HEK293 (cell line): Measurements from ENCODE around the gene SNTA1.
"Not testable (repeated sequence)": the region's sequence is repeated elsewhere in the genome, so short reads cannot be mapped to it uniquely, and the experiment has no call there.

ENCODE experiments used
- CTCF ChIA-PET: fragments of 350-600 bp; formaldehyde crosslinking; extraction: SDS; loops from one replicate; lab custom pipeline; 2021; ENCODE audit warnings: antibody characterized with exemption; lab: Yijun Ruan, JAX
- POLR2A ChIA-PET: fragments of 300-600 bp; formaldehyde crosslinking; extraction: SDS; loops from one replicate; lab custom pipeline; 2020; ENCODE audit warnings: antibody characterized with exemption, inconsistent platforms; lab: Yijun Ruan, JAX
- H3K27ac ChIP-seq: fragments of 200-500 bp; sonication (Bioruptor generic); 2 replicates; pipeline ENCODE4 v1.5.1; 2014; ENCODE audit warnings: low read depth, low read length, control low read depth, inconsistent platforms; ENCODE audit errors: extremely low read depth
- H3K36me3 ChIP-seq, 2 experiments: fragments of 200-500 bp in 1 of 2; sonication (Bioruptor generic) in 1 of 2; 1 replicate in 1 of 2; 2 replicates in 1 of 2; pipeline ENCODE4 v1.5.1; 2014 to 2017; ENCODE audit warnings: inconsistent platforms in 2 of 2, low read length in 2 of 2; ENCODE audit not compliant: control insufficient read depth in 2 of 2, insufficient read depth in 1 of 2
- H3K4me1 ChIP-seq: fragments of 200-500 bp; sonication (Bioruptor generic); 2 replicates; pipeline ENCODE4 v1.5.1; 2014; ENCODE audit warnings: mild to moderate bottlenecking, low read length, inconsistent platforms; ENCODE audit not compliant: control insufficient read depth, insufficient read depth
- H3K4me3 ChIP-seq: 2 replicates; pipeline ENCODE4 v1.5.1; 2011; ENCODE audit warnings: low read depth, mild to moderate bottlenecking, control low read depth, low read length, moderate library complexity
- H3K9me3 ChIP-seq: fragments of 200-500 bp; sonication (Bioruptor generic); 2 replicates; pipeline ENCODE4 v1.5.1; 2014; ENCODE audit warnings: low read depth, low read length, inconsistent platforms; ENCODE audit not compliant: control insufficient read depth, insufficient read depth
- KLF1 ChIP-seq: fragments of 450-650 bp; formaldehyde crosslinking; IDR thresholded peaks from 2 replicates; pipeline ENCODE4 v1.5.1; 2016; ENCODE audit warnings: missing biosample characterization, missing genetic modification characterization
- PRDM1 ChIP-seq: fragments of 450-650 bp; formaldehyde crosslinking; IDR thresholded peaks from 2 replicates; pipeline ENCODE4; 2016; ENCODE audit warnings: missing biosample characterization, missing genetic modification characterization
- YY2 ChIP-seq: fragments of 450-650 bp; formaldehyde crosslinking; IDR thresholded peaks from 2 replicates; pipeline ENCODE4 v1.5.1; 2016; ENCODE audit warnings: missing biosample characterization, missing genetic modification characterization
- ZEB2 ChIP-seq: fragments of 450-650 bp; formaldehyde crosslinking; IDR thresholded peaks from 2 replicates; pipeline ENCODE4 v1.5.1; 2016; ENCODE audit warnings: missing biosample characterization, missing genetic modification characterization
- ZIC2 ChIP-seq: fragments of 450-650 bp; formaldehyde crosslinking; IDR thresholded peaks from 2 replicates; pipeline ENCODE4 v1.5.1; 2016; ENCODE audit warnings: missing biosample characterization, missing genetic modification characterization
- ZNF623 ChIP-seq: fragments of 450-650 bp; formaldehyde crosslinking; IDR thresholded peaks from 2 replicates; pipeline ENCODE4 v1.5.1; 2016; ENCODE audit warnings: missing biosample characterization, missing genetic modification characterization
- ZNF677 ChIP-seq: fragments of 450-650 bp; IDR thresholded peaks from 2 replicates; pipeline ENCODE4 v1.5.0; 2018; ENCODE audit warnings: missing biosample characterization, mild to moderate bottlenecking, missing genetic modification characterization, moderate library complexity
- TF ChIP-seq, protein P1 (sequence below): fragments of 450-650 bp; formaldehyde crosslinking; IDR thresholded peaks from 2 replicates; pipeline ENCODE4 v1.5.1; 2016; ENCODE audit warnings: missing biosample characterization, missing genetic modification characterization, borderline replicate concordance
- TF ChIP-seq, protein P2 (sequence below): fragments of 450-650 bp; formaldehyde crosslinking; IDR thresholded peaks from 2 replicates; pipeline ENCODE4 v1.5.1; 2016; ENCODE audit warnings: missing biosample characterization, missing genetic modification characterization
- TF ChIP-seq, protein P3 (sequence below): fragments of 450-650 bp; formaldehyde crosslinking; IDR thresholded peaks from 2 replicates; pipeline ENCODE4 v1.5.1; 2016; ENCODE audit warnings: missing biosample characterization, missing genetic modification characterization
- TF ChIP-seq, protein P4 (sequence below): fragments of 450-650 bp; formaldehyde crosslinking; IDR thresholded peaks from 2 replicates; pipeline ENCODE4 v1.5.1; 2016; ENCODE audit warnings: missing biosample characterization, missing genetic modification characterization

SNTA1 gene

DNA sequence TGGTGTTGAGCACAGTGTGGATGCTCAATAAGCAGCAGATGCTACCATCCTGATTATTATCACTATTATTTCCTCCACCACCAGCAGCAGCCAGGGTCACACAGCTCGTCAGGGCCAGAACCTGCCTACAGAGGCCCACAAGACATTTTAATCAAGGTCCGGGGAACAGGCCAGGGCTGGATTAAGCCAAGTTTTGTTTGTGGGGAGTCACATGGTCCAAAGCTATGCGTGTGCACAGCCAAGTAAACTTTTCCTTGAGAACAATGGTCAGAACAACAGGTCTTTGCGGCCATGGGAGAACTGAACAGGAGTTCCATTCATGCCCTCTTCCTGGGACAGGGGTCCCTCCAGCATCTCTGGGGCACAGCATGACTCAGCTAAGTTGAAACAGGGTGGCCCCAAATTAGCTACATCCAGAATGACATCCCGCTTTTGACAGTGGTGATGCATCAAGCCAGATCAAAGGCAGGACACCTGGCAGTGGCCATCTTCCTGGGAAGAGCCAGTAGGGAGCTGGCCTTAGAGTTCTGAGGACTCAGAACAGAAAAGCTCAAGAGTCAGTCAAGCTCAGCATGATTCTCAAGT is 11.7 kb downstream of the SNTA1 start (continued):
- TF ChIP-seq, protein P1, sequence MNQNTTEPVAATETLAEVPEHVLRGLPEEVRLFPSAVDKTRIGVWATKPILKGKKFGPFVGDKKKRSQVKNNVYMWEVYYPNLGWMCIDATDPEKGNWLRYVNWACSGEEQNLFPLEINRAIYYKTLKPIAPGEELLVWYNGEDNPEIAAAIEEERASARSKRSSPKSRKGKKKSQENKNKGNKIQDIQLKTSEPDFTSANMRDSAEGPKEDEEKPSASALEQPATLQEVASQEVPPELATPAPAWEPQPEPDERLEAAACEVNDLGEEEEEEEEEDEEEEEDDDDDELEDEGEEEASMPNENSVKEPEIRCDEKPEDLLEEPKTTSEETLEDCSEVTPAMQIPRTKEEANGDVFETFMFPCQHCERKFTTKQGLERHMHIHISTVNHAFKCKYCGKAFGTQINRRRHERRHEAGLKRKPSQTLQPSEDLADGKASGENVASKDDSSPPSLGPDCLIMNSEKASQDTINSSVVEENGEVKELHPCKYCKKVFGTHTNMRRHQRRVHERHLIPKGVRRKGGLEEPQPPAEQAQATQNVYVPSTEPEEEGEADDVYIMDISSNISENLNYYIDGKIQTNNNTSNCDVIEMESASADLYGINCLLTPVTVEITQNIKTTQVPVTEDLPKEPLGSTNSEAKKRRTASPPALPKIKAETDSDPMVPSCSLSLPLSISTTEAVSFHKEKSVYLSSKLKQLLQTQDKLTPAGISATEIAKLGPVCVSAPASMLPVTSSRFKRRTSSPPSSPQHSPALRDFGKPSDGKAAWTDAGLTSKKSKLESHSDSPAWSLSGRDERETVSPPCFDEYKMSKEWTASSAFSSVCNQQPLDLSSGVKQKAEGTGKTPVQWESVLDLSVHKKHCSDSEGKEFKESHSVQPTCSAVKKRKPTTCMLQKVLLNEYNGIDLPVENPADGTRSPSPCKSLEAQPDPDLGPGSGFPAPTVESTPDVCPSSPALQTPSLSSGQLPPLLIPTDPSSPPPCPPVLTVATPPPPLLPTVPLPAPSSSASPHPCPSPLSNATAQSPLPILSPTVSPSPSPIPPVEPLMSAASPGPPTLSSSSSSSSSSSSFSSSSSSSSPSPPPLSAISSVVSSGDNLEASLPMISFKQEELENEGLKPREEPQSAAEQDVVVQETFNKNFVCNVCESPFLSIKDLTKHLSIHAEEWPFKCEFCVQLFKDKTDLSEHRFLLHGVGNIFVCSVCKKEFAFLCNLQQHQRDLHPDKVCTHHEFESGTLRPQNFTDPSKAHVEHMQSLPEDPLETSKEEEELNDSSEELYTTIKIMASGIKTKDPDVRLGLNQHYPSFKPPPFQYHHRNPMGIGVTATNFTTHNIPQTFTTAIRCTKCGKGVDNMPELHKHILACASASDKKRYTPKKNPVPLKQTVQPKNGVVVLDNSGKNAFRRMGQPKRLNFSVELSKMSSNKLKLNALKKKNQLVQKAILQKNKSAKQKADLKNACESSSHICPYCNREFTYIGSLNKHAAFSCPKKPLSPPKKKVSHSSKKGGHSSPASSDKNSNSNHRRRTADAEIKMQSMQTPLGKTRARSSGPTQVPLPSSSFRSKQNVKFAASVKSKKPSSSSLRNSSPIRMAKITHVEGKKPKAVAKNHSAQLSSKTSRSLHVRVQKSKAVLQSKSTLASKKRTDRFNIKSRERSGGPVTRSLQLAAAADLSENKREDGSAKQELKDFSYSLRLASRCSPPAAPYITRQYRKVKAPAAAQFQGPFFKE: no peak
- TF ChIP-seq ZIC2 (tag by site-specific recombination) (no peak), ZNF623 (tag by site-specific recombination) (no peak)
- TF ChIP-seq, all 188 proteins: peak for 0

DNA sequence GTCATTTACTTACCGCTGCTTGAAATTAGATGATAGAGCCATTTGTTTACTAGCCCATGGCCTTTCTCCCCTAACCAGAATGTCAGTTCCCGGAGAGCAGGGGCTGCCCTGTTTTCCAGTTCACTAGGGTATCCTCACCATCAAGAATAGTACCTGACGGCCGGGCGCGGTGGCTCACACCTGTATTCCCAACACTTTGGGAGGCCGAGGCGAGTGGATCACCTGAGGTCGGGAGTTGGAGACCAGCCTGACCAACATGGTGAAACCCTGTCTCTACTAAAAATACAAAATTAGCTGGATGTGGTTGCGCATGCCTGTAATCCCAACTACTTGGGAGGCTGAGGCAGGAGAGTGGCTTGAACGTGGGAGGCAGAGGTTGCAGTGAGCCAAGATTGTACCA is 19.7 kb downstream of the SNTA1 start:
- H3K27ac ChIP-seq, CTCF ChIA-PET: not testable (repeated sequence)

DNA sequence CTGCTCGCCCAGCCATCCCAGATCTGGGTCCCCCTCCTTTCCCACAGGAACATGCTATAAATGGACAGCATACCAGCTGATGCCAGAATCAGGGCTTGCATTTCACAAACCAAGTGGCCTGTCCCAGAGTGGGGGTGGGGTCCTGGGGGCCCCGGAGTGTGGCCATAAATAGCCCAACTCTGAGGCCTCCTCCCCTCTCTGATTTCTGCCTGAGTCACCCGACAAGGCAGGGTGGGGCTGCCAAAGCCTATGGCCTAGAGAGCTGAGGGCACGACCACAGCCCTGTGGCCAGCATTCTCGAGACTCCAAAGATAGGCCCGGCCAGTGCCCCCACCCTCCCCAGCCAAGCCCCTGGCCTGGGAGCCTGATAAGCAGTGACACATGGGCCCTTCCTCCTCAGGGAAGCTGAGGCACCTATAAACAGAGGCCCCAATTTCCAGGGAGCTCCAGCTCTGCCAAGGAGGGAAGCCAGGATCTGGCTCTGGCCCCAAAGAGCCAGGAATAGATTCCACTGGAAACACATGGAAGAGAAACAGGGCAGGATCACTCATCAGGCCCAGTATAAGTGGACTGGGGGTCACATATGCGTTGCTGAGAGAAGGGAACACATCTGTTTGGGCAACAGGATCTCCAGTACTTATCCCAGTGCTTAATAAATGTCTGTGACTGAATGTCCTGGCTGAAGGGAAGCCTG is 20.3 kb downstream of the SNTA1 start:
- Histone ChIP-seq H3K27ac (no peak overlapping the region), H3K4me1 (no peaks in the 10 kb centered on the region), H3K9me3 (no peaks in the 10 kb centered on the region)
- POLR2A ChIA-PET: no interaction called here
- CTCF ChIA-PET: interaction anchor here (0.6 kb wide), 1 partner anchor 613 kb away, joined by 4 read pairs; no protein-coding TSS in a partner anchor
- TF ChIP-seq, protein P2, sequence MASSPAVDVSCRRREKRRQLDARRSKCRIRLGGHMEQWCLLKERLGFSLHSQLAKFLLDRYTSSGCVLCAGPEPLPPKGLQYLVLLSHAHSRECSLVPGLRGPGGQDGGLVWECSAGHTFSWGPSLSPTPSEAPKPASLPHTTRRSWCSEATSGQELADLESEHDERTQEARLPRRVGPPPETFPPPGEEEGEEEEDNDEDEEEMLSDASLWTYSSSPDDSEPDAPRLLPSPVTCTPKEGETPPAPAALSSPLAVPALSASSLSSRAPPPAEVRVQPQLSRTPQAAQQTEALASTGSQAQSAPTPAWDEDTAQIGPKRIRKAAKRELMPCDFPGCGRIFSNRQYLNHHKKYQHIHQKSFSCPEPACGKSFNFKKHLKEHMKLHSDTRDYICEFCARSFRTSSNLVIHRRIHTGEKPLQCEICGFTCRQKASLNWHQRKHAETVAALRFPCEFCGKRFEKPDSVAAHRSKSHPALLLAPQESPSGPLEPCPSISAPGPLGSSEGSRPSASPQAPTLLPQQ (tag by site-specific recombination): no peak
- TF ChIP-seq YY2 (no peak), ZNF623 (tag by site-specific recombination) (peak; percentile 51; the same call in 1 of the 2 replicates), ZNF677 (no peak), KLF1 (0 out of 2 replicates have a peak, but pooled peaks have one; percentile 19), PRDM1 (tag by site-specific recombination) (no peak), ZEB2 (no peak)
- TF ChIP-seq, protein P3, sequence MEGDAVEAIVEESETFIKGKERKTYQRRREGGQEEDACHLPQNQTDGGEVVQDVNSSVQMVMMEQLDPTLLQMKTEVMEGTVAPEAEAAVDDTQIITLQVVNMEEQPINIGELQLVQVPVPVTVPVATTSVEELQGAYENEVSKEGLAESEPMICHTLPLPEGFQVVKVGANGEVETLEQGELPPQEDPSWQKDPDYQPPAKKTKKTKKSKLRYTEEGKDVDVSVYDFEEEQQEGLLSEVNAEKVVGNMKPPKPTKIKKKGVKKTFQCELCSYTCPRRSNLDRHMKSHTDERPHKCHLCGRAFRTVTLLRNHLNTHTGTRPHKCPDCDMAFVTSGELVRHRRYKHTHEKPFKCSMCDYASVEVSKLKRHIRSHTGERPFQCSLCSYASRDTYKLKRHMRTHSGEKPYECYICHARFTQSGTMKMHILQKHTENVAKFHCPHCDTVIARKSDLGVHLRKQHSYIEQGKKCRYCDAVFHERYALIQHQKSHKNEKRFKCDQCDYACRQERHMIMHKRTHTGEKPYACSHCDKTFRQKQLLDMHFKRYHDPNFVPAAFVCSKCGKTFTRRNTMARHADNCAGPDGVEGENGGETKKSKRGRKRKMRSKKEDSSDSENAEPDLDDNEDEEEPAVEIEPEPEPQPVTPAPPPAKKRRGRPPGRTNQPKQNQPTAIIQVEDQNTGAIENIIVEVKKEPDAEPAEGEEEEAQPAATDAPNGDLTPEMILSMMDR (tag by site-specific recombination): no peak
- TF ChIP-seq, protein P4, sequence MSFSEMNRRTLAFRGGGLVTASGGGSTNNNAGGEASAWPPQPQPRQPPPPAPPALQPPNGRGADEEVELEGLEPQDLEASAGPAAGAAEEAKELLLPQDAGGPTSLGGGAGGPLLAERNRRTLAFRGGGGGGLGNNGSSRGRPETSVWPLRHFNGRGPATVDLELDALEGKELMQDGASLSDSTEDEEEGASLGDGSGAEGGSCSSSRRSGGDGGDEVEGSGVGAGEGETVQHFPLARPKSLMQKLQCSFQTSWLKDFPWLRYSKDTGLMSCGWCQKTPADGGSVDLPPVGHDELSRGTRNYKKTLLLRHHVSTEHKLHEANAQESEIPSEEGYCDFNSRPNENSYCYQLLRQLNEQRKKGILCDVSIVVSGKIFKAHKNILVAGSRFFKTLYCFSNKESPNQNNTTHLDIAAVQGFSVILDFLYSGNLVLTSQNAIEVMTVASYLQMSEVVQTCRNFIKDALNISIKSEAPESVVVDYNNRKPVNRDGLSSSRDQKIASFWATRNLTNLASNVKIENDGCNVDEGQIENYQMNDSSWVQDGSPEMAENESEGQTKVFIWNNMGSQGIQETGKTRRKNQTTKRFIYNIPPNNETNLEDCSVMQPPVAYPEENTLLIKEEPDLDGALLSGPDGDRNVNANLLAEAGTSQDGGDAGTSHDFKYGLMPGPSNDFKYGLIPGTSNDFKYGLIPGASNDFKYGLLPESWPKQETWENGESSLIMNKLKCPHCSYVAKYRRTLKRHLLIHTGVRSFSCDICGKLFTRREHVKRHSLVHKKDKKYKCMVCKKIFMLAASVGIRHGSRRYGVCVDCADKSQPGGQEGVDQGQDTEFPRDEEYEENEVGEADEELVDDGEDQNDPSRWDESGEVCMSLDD (tag by site-specific recombination): no peak
- TF ChIP-seq, all 188 proteins: peak for 2
- Histone ChIP-seq H3K36me3 (no peaks in the 10 kb centered on the region; a peak in 1 of 3 replicates), H3K4me3 (no peak overlapping the region)

More for the DNA sequence above, 19.7 kb downstream of the SNTA1 start:
- H3K36me3 ChIP-seq, POLR2A ChIA-PET, H3K4me3 ChIP-seq, H3K9me3 ChIP-seq, H3K4me1 ChIP-seq: not testable (repeated sequence)
